Mesenteric fat pad (tissue), 1 donor: ENCODE results near the gene CTNNBIP1. TPM values are rescaled to one million over a fixed set of nuclear protein-coding genes. Genes with fewer than 3 reads are reported as not detected.
A peak's percentile ranks its signal among the peaks of the same experiment; 100 is the strongest.

ENCODE experiments used
- DNase-seq: peaks from one replicate; pipeline ENCODE4 v3.0.0-alpha.2; 2020; ENCODE audit warnings: low spot score
- total RNA-seq: library from RNA; stranded (reverse); fragmentation: NEBNext Ultra II Directional; extraction: Animal tissue kit (Norgen Biotek cat#: 25700); gene quantifications from one replicate; pipeline ENCODE4 v1.2.1, GENCODE V29; 2021
- donor health status: DM: yes; HTN: yes; CAD: no.

Gene CTNNBIP1
- total RNA-seq, 1 donor from 2014 or later = 29.8 TPM

DNA sequence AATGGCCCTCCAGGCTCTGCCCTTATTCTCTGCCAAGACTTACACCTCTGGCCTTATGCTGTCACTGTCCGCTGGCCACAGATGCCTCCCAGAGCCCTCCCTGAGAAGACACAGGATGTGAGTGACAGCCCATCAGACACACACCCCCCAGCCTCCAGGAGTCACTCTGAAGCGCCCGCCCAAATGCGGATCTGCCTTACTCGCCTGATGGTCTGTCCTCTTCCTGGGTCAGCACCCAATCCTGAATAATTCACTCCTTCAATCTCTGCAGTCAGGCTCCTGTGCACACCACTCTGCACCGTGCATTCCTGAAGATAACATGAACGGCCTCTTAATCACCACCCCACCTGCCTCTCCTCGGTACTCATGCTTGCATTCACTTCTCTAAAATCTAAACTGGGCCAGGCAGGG, 101.0 kb downstream of the CTNNBIP1 start:
- DNase-seq = peak; percentile 71

DNA sequence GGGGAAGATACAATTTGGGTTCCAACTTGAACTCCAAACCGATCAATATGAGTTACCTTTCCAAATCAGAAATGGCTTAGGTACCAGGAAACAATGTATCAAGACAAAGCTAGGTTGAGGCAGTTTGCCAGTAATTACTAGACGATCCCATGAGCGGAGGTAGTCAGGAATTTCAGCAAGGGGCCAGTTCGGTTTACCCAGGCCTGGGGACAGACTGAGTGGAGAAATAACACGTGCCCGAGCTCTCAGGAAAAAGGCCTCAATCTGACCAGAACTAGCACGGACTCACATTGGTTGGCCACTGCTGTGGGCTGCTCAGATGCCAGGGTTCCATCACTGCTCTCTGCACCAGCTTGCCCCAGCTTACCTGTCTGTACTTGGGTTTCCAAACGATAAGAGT, 101.6 kb downstream of the CTNNBIP1 start:
- DNase-seq = peak; percentile 28

DNA sequence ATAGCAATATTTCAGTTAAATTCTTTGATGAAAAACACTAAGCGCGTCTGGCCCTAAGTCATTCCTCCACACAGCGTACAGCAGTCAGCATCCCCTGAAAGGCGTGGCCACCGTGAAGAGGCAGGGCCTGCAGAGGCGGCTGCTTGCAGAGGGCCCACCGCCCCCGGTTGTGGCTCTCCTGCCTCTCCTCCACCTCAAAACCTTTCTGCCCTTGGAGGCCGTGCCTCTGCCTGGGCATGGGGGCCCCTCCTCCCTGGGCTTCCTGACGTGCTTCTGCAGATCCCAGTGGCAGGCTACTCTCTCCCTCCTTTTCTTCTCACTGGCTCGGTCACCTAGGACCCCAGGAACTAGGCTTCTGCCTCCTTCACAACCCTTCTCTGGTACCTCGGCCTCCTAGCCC, 102.5 kb downstream of the CTNNBIP1 start:
- peak; percentile 67 for DNase-seq

DNA sequence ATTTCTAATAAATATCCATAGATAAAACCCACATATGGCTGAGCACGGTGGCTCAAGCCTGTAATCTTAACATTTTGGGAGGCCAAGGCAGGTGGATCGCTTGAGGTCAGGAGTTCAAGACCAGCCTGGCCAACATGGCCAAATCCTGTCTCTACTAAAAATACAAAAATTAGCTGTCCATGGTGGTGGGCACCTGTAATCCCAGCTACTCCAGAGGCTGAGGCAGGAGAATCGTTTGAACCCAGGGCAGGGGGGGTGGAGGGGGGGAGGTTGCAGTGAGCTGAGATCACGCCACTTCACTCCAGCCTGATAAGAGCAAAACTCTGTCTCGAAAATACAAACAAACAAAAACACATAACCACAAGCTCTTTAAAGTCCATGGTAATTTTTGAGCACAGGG, 104.1 kb downstream of the CTNNBIP1 start:
- DNase-seq = peak; percentile 43

DNA sequence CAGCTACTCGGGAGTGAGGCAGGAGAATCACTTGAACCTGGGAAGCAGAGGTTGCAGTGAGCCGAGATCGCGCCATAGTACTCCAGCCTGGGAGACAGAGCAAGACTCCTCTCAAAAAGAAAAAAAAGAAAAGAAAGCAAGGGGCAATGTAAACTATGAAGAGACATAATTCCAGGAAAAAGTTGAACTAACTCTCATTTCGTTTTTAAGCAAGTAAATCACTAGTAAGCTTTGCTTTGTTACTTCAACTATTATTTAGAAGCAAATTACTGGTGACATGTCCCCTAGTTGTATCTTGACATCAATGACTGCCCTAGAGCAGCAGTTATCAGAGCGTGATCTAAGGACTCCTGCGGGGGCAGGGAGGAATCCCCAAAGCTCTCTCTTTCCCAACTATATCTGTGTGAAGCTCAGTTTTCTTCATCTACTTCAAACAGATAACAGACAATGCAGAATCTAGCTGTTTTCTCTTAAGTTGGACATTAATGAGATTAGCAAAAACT, 105.0 kb downstream of the CTNNBIP1 start:
- peak; percentile 9 for DNase-seq

DNA sequence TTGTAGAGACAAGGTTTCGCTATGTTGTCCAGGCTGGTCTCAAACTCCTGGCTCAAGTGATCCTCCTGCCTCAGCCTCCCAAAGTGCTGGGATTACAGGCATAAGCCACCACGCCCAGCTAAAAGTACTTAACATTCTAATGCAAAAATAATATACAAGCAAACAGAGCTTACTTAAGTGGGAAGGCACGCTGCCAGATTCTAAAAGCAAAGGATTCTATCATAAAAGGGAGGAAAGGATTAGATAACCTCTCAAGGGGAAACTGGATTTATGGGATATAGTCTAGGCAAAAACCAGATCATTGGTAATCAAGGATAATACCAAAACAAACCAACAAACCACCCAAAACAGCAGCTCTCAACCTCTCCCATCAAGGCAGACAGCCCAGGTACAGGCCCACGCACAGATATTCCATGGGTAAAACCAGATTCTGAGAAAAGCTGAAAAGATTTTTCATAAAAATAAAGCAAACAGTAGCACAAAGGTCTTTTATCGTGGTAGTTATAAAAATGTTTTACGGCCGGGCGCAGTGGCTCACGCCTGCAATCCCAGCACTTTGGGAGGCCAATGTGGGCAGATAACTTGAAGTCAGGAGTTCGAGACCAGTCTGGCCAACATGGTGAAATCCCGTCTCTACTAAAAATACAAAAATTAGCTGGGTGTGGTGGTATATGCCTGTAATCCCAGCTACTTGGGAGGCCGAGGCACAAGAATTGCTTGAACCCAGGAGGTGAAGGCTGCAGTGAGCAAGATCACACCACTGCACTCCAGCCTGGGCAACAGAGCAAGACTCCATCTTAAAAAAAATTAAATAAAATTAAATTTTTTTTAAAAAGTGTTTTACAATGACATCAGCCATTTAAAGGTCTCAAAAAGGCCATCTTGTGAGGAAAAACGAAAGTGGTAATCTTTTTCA, 106.8 kb downstream of the CTNNBIP1 start:
- peak; percentile 26 for DNase-seq

DNA sequence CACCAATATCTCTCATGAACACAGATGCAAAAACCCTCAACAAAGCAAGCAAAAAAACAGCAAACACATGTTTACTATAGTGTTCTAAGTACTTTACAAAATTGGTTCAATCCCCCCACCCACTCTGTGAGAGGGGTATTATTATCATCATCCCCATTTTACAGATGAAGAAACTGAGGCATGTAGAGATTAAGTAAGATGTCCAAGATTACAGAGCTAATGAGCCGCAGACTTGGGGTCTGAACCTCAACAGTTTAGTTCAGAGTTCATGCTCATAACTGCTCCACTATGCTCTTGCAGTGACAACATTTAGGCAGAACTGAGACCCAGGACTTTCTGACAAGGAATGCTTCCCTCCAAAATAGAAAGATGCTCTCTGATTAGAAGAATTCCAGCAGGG, 108.2 kb downstream of the CTNNBIP1 start:
- no peak for DNase-seq

Other genes with a start within 250 kb of the CTNNBIP1 start
- 43.6 TPM for gene CLSTN1, start 86.3 kb downstream of the CTNNBIP1 start, total RNA-seq
- gene LZIC, start 33.1 kb upstream of the CTNNBIP1 start, total RNA-seq = 23.4 TPM
- gene NMNAT1, start 33.2 kb upstream of the CTNNBIP1 start, total RNA-seq = 11.9 TPM
- 267 TPM for gene RBP7, start 87.0 kb upstream of the CTNNBIP1 start, total RNA-seq
- 39.8 TPM for gene UBE4B, start 122.7 kb upstream of the CTNNBIP1 start, total RNA-seq